ENCODE results near the gene BCL2L13.
"Not testable (repeated sequence)": the region's sequence is repeated elsewhere in the genome, so short reads cannot be mapped to it uniquely, and the experiment has no call there.

Gene BCL2L13

DNA sequence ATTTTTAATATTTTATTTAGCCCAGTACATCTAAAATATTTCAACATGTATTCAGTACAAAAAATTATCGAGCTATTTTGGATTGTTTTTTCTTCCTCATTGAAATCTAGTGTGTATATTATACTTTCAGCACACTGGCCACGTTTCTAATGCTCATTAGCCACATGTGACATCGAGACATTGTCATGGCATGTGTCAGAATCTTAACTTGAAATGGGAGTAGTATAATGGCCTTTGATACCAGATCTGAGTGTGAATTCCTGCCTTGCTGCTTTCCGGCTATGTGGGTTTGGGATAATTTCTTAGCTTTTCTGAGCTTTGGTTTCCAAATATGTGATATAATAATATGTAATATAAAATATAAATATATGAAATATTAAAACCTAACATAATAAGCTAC lies 54.3 kb downstream of the BCL2L13 start:
- Histone ChIP-seq H3K27ac (no peak overlapping the region), H3K4me3 (no peak overlapping the region)
- no peak for DNase-seq (ENCODE audit: low spot score)
- TF ChIP-seq, protein P1, sequence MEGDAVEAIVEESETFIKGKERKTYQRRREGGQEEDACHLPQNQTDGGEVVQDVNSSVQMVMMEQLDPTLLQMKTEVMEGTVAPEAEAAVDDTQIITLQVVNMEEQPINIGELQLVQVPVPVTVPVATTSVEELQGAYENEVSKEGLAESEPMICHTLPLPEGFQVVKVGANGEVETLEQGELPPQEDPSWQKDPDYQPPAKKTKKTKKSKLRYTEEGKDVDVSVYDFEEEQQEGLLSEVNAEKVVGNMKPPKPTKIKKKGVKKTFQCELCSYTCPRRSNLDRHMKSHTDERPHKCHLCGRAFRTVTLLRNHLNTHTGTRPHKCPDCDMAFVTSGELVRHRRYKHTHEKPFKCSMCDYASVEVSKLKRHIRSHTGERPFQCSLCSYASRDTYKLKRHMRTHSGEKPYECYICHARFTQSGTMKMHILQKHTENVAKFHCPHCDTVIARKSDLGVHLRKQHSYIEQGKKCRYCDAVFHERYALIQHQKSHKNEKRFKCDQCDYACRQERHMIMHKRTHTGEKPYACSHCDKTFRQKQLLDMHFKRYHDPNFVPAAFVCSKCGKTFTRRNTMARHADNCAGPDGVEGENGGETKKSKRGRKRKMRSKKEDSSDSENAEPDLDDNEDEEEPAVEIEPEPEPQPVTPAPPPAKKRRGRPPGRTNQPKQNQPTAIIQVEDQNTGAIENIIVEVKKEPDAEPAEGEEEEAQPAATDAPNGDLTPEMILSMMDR (IDR thresholded peaks at IDR 0.05) = no peak

DNA sequence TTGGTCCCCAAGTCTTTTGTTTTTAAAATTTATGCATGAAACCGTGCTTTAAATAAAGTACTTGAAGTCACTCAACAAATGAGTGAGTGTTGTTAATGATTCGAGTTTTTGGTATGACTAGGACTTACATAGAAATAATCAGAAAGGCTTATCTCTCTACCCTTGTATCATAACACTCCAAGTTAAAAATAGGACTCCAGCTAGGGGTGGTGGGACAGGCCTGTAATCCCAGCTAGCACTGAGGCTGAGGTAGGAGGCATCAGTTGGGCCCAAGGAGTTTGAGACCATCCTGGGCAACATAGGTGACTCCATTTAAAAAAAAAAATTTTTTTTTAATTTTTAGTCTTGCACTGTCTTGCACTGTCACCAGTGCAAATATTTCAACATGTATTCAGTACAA lies 55.6 kb downstream of the BCL2L13 start:
- no peak overlapping the region for H3K4me3 ChIP-seq
- DNase-seq (ENCODE audit: low spot score) = no peak
- TF ChIP-seq, protein P1 (IDR thresholded peaks at IDR 0.05) = no peak
- H3K27ac ChIP-seq = no peak overlapping the region

DNA sequence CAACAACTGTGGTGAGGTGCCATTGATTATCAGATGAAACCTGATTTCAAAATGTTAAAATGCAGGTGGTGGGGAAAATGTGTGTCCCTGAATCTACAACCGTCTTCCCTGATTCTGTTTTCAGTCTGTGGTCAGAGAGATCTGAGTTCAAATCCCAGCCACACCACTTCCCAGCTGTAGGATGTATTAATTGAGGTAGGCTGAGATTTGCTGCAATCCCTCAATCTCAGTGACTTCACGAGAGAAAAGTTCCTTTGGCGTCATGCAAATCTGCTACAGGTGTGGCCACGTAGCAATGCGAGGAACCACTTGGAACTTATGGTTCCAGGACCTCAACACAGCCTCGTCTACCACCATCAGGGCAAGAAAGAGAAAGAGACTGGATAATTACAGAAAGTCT lies 56.2 kb downstream of the BCL2L13 start:
- Histone ChIP-seq H3K27ac (no peak overlapping the region), H3K4me3 (no peak overlapping the region)
- TF ChIP-seq, protein P1 (IDR thresholded peaks at IDR 0.05) = no peak
- DNase-seq (ENCODE audit: low spot score) = no peak

DNA sequence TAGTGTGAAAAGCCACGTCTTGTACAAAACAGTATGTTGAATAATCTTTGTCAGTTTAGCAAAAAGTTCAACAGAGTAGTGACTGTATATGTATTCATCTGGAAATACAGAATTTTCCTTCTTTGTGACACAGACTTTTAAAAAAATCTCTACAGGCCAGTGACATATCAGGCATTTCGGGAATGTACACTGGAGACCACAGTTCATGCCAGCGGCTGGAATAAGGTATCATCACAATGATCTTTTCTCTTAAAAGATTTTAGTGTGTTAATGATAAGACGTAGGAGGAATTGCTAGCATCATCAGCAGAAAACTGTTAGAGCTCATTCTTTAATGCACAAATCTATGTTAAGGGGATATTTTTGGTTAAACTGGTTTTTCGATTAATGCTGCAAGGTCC lies 57.4 kb downstream of the BCL2L13 start:
- no peak for DNase-seq (ENCODE audit: low spot score)
- H3K27ac ChIP-seq = no peak overlapping the region
- H3K4me3 ChIP-seq = no peak overlapping the region
- TF ChIP-seq, protein P1 (IDR thresholded peaks at IDR 0.05) = no peak

DNA sequence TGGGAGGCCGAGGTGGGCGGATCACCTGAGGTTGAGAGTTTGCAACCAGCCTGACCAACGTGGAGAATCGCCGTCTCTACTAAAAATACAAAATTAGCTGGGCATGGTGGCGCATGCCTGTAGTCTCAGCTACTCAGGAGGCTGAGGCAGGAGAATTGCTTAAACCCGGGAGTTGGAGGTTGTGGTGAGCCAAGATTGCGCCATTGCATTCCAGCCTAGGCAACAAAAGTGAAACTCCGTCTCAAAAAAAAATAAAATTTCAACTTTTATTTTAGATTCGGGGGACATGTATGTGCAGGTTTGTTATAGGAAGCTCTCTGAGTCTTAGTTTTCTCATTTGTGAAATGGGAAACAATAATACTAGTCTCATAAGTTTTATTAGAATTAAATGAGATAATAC lies 58.6 kb downstream of the BCL2L13 start:
- DNase-seq (ENCODE audit: low spot score); H3K4me3 ChIP-seq; H3K27ac ChIP-seq: not testable (repeated sequence)

DNA sequence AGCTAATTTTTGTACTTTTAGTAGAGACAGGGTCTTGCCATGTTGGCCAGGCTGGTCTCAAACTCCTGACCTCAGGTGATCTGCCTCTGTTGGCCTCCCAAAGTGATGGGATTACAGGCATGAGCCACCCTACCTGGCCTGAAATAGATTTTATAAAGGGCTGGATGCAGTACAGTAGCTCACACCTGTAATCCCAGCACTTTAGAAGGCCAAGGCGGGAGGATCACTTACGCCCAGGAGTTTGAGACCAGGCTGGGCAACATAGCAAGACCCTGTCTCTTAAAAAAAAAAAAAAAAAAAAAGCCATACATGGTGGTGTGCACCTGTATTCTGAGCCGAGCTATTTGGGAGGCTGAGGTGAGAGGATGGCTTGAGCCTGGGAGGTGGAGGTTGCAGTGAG lies 59.7 kb downstream of the BCL2L13 start:
- not testable (repeated sequence) for H3K4me3 ChIP-seq

DNA sequence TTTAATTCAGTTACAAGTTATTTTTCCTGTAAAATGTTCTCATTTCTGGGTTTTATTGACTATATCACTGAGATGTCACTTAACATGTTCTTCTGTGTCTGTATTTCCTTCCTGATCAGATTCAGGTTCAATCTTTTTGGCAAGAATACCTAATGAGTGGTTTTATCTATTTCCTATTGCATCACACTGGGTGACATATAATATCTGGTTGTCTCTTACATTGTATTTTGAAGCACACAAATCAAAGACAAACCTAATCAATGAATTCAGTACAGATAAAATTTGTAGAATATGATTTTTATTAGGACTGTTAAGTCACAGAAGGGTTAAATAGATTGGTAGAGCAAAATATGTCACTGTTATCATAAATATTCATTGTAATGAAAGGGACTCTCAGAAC lies 60.4 kb downstream of the BCL2L13 start:
- TF ChIP-seq, protein P1 (IDR thresholded peaks at IDR 0.05) = no peak
- DNase-seq (ENCODE audit: low spot score) = no peak
- no peak overlapping the region for H3K4me3 ChIP-seq
- H3K27ac ChIP-seq = no peak overlapping the region

More for the DNA sequence above, 59.7 kb downstream of the BCL2L13 start:
- H3K27ac ChIP-seq; DNase-seq (ENCODE audit: low spot score): not testable (repeated sequence)

DNA sequence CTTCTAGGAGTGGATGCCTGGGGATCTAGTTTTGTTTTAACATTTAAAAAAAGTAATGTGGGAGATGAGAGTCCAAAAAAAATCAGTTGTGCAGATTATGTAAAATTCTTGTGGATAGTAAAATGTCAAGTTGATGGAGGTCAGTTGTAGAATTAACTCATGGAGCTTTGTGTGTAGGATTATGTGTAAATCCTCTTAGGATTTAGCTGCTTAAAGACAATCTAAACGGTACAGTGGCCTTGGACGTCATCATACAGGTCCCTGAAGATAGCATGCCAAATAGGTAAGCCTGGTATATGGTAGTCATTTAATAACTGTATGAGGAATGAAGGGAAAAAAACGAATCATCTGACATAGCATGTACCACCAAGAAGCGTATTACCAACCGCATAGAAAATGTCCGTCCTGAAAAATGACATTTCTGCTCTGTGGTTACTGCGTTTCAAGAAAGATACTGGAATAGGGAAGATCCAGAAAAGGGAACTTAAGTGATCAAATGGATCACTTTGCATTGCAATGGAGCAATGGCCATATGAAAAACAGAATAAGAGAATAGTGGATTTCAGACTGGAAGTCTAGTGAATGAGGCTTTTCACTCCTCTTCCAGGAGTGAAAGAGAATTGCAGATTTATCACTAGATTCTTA lies 61.3 kb downstream of the BCL2L13 start:
- TF ChIP-seq, protein P1 (IDR thresholded peaks at IDR 0.05) = no peak
- Histone ChIP-seq H3K27ac (no peak overlapping the region), H3K4me3 (no peak overlapping the region)
- DNase-seq (ENCODE audit: low spot score) = no peak
